Liver (tissue), 9 donors: Measurements from ENCODE around the gene LAMB1. TPM values are rescaled to one million over a fixed set of nuclear protein-coding genes. Genes with fewer than 3 reads are reported as not detected.

Experiments
- DNase-seq: peaks from one replicate; pipeline ENCODE4 v3.0.0-alpha.2; 2017; ENCODE audit warnings: low spot score
- H3K27ac ChIP-seq, 2 donors: one replicate each; pipeline ENCODE4 v1.7.0; 2013; ENCODE audit warnings: inconsistent platforms in 2 of 2, low read length in 2 of 2, control low read depth in 1 of 2, low read depth in 1 of 2, mild to moderate bottlenecking in 1 of 2
- H3K27me3 ChIP-seq, 4 donors: one replicate each; pipeline versions ENCODE4 v1.6.1 to v1.7.0; 2013; ENCODE audit warnings: low read length in 3 of 4, inconsistent platforms in 1 of 4, mild to moderate bottlenecking in 1 of 4, moderate library complexity in 1 of 4; ENCODE audit not compliant: control insufficient read depth in 4 of 4, insufficient read depth in 4 of 4
- H3K36me3 ChIP-seq, 4 donors: one replicate each; pipeline versions ENCODE4 v1.6.1 to v1.7.0; 2013; ENCODE audit warnings: low read length in 3 of 4, mild to moderate bottlenecking in 3 of 4, low read depth in 1 of 4, moderate library complexity in 1 of 4; ENCODE audit not compliant: control insufficient read depth in 4 of 4, insufficient read depth in 3 of 4
- H3K4me1 ChIP-seq, 4 donors: one replicate each; pipeline versions ENCODE4 v1.6.1 to v1.7.0; 2013; ENCODE audit warnings: low read length in 3 of 4, mild to moderate bottlenecking in 3 of 4, moderate library complexity in 1 of 4; ENCODE audit not compliant: control insufficient read depth in 4 of 4, insufficient read depth in 4 of 4
- H3K4me3 ChIP-seq, 3 donors: one replicate each; pipeline versions ENCODE4 v1.6.1 to v1.7.0; 2013; ENCODE audit warnings: low read length in 3 of 3, control low read depth in 1 of 3, low read depth in 1 of 3, mild to moderate bottlenecking in 1 of 3
- H3K9ac ChIP-seq, 2 donors: one replicate each; pipeline ENCODE4 v1.7.0; 2013; ENCODE audit warnings: low read length in 2 of 2, mild to moderate bottlenecking in 2 of 2, moderate library complexity in 2 of 2, control low read depth in 1 of 2, low read depth in 1 of 2
- H3K9me3 ChIP-seq, 4 donors: one replicate each; pipeline versions ENCODE4 v1.6.1 to v1.7.0; 2013; ENCODE audit warnings: low read length in 3 of 4; ENCODE audit not compliant: control insufficient read depth in 4 of 4
- ATF3 ChIP-seq: IDR thresholded peaks from 2 replicates; pipeline ENCODE4 v1.6.1; 2016; ENCODE audit warnings: antibody characterized with exemption
- EGR1 ChIP-seq, 2 donors: IDR thresholded peaks; 2 replicates each; pipeline ENCODE4 v1.6.1; 2016 to 2018; ENCODE audit warnings: antibody characterized with exemption in 2 of 2, low read depth in 2 of 2
- FOXA1 ChIP-seq: IDR thresholded peaks from 2 replicates; pipeline ENCODE4 v1.6.1; 2016; ENCODE audit warnings: antibody characterized with exemption
- FOXA2 ChIP-seq: IDR thresholded peaks from 2 replicates; pipeline ENCODE4 v1.6.1; 2016; ENCODE audit warnings: antibody characterized with exemption
- GABPA ChIP-seq, 2 donors: IDR thresholded peaks in 1 of 2; conservative IDR thresholded peaks in 1 of 2; 2 replicates each; pipeline ENCODE4 v1.6.1; 2016; ENCODE audit warnings: antibody characterized with exemption in 2 of 2, mild to moderate bottlenecking in 1 of 2, moderate library complexity in 1 of 2
- HNF4A ChIP-seq, 2 donors: conservative IDR thresholded peaks; 2 replicates each; pipeline ENCODE4 v1.6.1; 2016; ENCODE audit warnings: antibody characterized with exemption in 2 of 2, mild to moderate bottlenecking in 2 of 2
- HNF4G ChIP-seq: IDR thresholded peaks from 2 replicates; pipeline ENCODE4 v1.6.1; 2016; ENCODE audit warnings: antibody characterized with exemption
- JUND ChIP-seq, 2 donors: IDR thresholded peaks; 2 replicates each; pipeline ENCODE4 v1.6.1; 2016; ENCODE audit warnings: antibody characterized with exemption in 2 of 2
- MAX ChIP-seq: IDR thresholded peaks from 2 replicates; pipeline ENCODE4 v1.6.1; 2016; ENCODE audit warnings: antibody characterized with exemption
- NR2F2 ChIP-seq: IDR thresholded peaks from 2 replicates; pipeline ENCODE4 v1.6.1; 2016; ENCODE audit warnings: antibody characterized with exemption
- RAD21 ChIP-seq, 2 donors: IDR thresholded peaks; 2 replicates each; pipeline ENCODE4 v1.6.1; 2016; ENCODE audit warnings: antibody characterized with exemption in 2 of 2, mild to moderate bottlenecking in 2 of 2
- REST ChIP-seq: IDR thresholded peaks from 2 replicates; pipeline ENCODE4 v1.6.1; 2016; ENCODE audit warnings: antibody characterized with exemption, mild to moderate bottlenecking
- RXRA ChIP-seq, 2 donors: IDR thresholded peaks; 2 replicates each; pipeline ENCODE4 v1.6.1; 2017 to 2018; ENCODE audit warnings: antibody characterized with exemption in 2 of 2, mild to moderate bottlenecking in 1 of 2
- SP1 ChIP-seq: IDR thresholded peaks from 2 replicates; pipeline ENCODE4 v1.6.1; 2018; ENCODE audit warnings: antibody characterized with exemption, mild to moderate bottlenecking
- TAF1 ChIP-seq: conservative IDR thresholded peaks from 2 replicates; pipeline ENCODE4 v1.6.1; 2016; ENCODE audit warnings: antibody characterized with exemption, mild to moderate bottlenecking
- YY1 ChIP-seq: IDR thresholded peaks from 2 replicates; pipeline ENCODE4 v1.6.1; 2016; ENCODE audit warnings: antibody characterized with exemption, mild to moderate bottlenecking
- WGBS: extraction: QIAGEN DNeasy Blood & Tissue Kit; methylation state at CpG from one replicate; pipeline ENCODE4 v1.1.7; 2013; 5-methylcytosine and 5-hydroxymethylcytosine counted together
- polyA plus RNA-seq, 2 donors: library from polyadenylated mRNA; stranded (reverse) in 1 of 2; unstranded in 1 of 2; fragments of 200-250 nt in 1 of 2; fragments of >200 nt in 1 of 2; fragmentation: Nextera tagmentation in 1 of 2; extraction: Ambion mirVana in 1 of 2; gene quantifications; one replicate each; pipeline versions ENCODE4 v1.2.1 to v1.2.3, GENCODE V29; 2013 to 2015
- total RNA-seq, 2 donors: library from RNA; depleted of rRNA; stranded (reverse); fragments of >200 nt; gene quantifications; one replicate each; pipeline ENCODE4 v1.2.3, GENCODE V29; 2014
- TF ChIP-seq, protein P1 (sequence below): IDR thresholded peaks from 2 replicates; pipeline ENCODE4 v1.6.1; 2016; ENCODE audit warnings: antibody characterized with exemption
- TF ChIP-seq, protein P2 (sequence below): fragments of 150-350 bp; IDR thresholded peaks from 2 replicates; pipeline ENCODE4 v1.5.1; 2017; ENCODE audit warnings: improper control_type of control experiment, low read depth, low read length; ENCODE audit not compliant: missing input control
- donor health status: healthy.
- donor health status: healthy.
- donor health status: healthy.
- donor health status: healthy.
- donor health status: healthy.

The LAMB1 gene
- total and polyA plus RNA-seq, 4 donors = 12.6 to 63.1 (median 25.8) TPM

GRCh38 chr7:107967420-107967819, 35.5 kb downstream of the LAMB1 start:
- Histone ChIP-seq H3K9ac (no peak overlapping the region), H3K4me3 (no peak overlapping the region), H3K9me3 (no peaks in the 10 kb centered on the region), H3K4me1 (peaks cover 0 to 9% (median under 1%) of the 10 kb centered on the region in 4 donors), H3K36me3 (no peaks in the 10 kb centered on the region), H3K27me3 (peaks cover 0 to 3% (median 0%) of the 10 kb centered on the region in 4 donors), H3K27ac (no peak overlapping the region)
- no peak for DNase-seq
- TF ChIP-seq SP1 (peak; percentile 58), YY1 (no peak), MAX (peak; percentile 19), REST (peak; percentile 31), HNF4A (conservative IDR thresholded peaks at IDR 0.05) (peak; percentile 71 to 81), GABPA (IDR thresholded peaks at IDR 0.05 in 1 of 2, conservative IDR thresholded peaks at IDR 0.05 in 1 of 2) (no peak), EGR1 (IDR thresholded peaks at IDR 0.05; ENCODE audit: low read depth in 2 of 2) (no peak), FOXA2 (peak; percentile 53), TAF1 (no peak), NR2F2 (no peak), ATF3 (no peak), JUND (IDR thresholded peaks at IDR 0.05) (peak; percentile 42 to 46), HNF4G (no peak), RAD21 (IDR thresholded peaks at IDR 0.05) (peak; percentile 20 to 43), RXRA (IDR thresholded peaks at IDR 0.05) (peak; percentile 49 to 52), FOXA1 (no peak)
- TF ChIP-seq, protein P1, sequence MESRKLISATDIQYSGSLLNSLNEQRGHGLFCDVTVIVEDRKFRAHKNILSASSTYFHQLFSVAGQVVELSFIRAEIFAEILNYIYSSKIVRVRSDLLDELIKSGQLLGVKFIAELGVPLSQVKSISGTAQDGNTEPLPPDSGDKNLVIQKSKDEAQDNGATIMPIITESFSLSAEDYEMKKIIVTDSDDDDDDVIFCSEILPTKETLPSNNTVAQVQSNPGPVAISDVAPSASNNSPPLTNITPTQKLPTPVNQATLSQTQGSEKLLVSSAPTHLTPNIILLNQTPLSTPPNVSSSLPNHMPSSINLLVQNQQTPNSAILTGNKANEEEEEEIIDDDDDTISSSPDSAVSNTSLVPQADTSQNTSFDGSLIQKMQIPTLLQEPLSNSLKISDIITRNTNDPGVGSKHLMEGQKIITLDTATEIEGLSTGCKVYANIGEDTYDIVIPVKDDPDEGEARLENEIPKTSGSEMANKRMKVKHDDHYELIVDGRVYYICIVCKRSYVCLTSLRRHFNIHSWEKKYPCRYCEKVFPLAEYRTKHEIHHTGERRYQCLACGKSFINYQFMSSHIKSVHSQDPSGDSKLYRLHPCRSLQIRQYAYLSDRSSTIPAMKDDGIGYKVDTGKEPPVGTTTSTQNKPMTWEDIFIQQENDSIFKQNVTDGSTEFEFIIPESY = no peak
- TF ChIP-seq, protein P2, sequence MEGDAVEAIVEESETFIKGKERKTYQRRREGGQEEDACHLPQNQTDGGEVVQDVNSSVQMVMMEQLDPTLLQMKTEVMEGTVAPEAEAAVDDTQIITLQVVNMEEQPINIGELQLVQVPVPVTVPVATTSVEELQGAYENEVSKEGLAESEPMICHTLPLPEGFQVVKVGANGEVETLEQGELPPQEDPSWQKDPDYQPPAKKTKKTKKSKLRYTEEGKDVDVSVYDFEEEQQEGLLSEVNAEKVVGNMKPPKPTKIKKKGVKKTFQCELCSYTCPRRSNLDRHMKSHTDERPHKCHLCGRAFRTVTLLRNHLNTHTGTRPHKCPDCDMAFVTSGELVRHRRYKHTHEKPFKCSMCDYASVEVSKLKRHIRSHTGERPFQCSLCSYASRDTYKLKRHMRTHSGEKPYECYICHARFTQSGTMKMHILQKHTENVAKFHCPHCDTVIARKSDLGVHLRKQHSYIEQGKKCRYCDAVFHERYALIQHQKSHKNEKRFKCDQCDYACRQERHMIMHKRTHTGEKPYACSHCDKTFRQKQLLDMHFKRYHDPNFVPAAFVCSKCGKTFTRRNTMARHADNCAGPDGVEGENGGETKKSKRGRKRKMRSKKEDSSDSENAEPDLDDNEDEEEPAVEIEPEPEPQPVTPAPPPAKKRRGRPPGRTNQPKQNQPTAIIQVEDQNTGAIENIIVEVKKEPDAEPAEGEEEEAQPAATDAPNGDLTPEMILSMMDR = no peak
- 28% methylated on average over 4 of the region's 4 CpGs for WGBS
